H9 (cell line): ENCODE measurements around the gene SYT2. TPM values are rescaled to one million over a fixed set of nuclear protein-coding genes. Genes with fewer than 3 reads are reported as not detected.

Experiments
- DNase-seq: peaks from one replicate; pipeline ENCODE4 v3.0.0-alpha.2; 2017
- H2AFZ ChIP-seq: one replicate; pipeline ENCODE4 v1.6.1; 2013; ENCODE audit warnings: mild to moderate bottlenecking, low read length, control low read depth, moderate library complexity
- H2AK5ac ChIP-seq: 2 replicates; pipeline ENCODE4 v1.6.1; 2013; ENCODE audit warnings: low read length, control low read depth, mixed read lengths; ENCODE audit not compliant: insufficient read length
- H2BK120ac ChIP-seq: one replicate; pipeline ENCODE4 v1.6.1; 2013; ENCODE audit warnings: low read depth, mild to moderate bottlenecking, low read length, control low read depth, inconsistent platforms; ENCODE audit not compliant: poor library complexity, severe bottlenecking
- H2BK12ac ChIP-seq: 2 replicates; pipeline ENCODE4 v1.6.1; 2013; ENCODE audit warnings: low read length, control low read depth, mixed read lengths, low read depth; ENCODE audit not compliant: insufficient read length
- H2BK15ac ChIP-seq: 2 replicates; pipeline ENCODE4 v1.6.1; 2013; ENCODE audit warnings: low read depth, low read length, control low read depth
- H2BK20ac ChIP-seq: one replicate; pipeline ENCODE4 v1.6.1; 2013; ENCODE audit warnings: low read depth, mild to moderate bottlenecking, low read length, control low read depth, inconsistent platforms; ENCODE audit not compliant: poor library complexity, severe bottlenecking
- H2BK5ac ChIP-seq: 2 replicates; pipeline ENCODE4 v1.6.1; 2013; ENCODE audit warnings: low read length, control low read depth, mixed read lengths; ENCODE audit not compliant: insufficient read length
- H3K14ac ChIP-seq: 2 replicates; pipeline ENCODE4 v1.6.1; 2013; ENCODE audit warnings: low read length, control low read depth; ENCODE audit not compliant: insufficient read depth
- H3K18ac ChIP-seq: 2 replicates; pipeline ENCODE4 v1.6.1; 2013; ENCODE audit warnings: low read depth, mild to moderate bottlenecking, mixed read lengths, low read length, control low read depth; ENCODE audit not compliant: insufficient read length
- H3K23ac ChIP-seq: 2 replicates; pipeline ENCODE4 v1.6.1; 2013; ENCODE audit warnings: low read length, control low read depth, mixed read lengths, low read depth; ENCODE audit not compliant: insufficient read length
- H3K23me2 ChIP-seq: 2 replicates; pipeline ENCODE4 v1.6.1; 2013; ENCODE audit warnings: low read depth, mild to moderate bottlenecking, mixed read lengths, low read length, control low read depth; ENCODE audit not compliant: insufficient read length, poor library complexity, severe bottlenecking
- H3K27ac ChIP-seq: 2 replicates; pipeline ENCODE4 v1.5.1; 2013; ENCODE audit warnings: low read length, control low read depth, mixed read lengths, low read depth; ENCODE audit not compliant: insufficient read length
- H3K27me3 ChIP-seq: 2 replicates; pipeline ENCODE4 v1.6.1; 2013; ENCODE audit warnings: low read length, control low read depth, inconsistent platforms; ENCODE audit not compliant: insufficient read depth
- H3K4ac ChIP-seq: 2 replicates; pipeline ENCODE4 v1.6.1; 2013; ENCODE audit warnings: low read depth, mild to moderate bottlenecking, control low read depth, inconsistent platforms, low read length, moderate library complexity
- H3K4me1 ChIP-seq: 2 replicates; pipeline ENCODE4 v1.6.1; 2013; ENCODE audit warnings: low read length, control low read depth, inconsistent platforms; ENCODE audit not compliant: insufficient read depth
- H3K4me2 ChIP-seq: 2 replicates; pipeline ENCODE4 v1.6.1; 2013; ENCODE audit warnings: low read length, control low read depth, mixed read lengths; ENCODE audit not compliant: insufficient read length, insufficient read depth
- H3K56ac ChIP-seq: 2 replicates; pipeline ENCODE4 v1.6.1; 2013; ENCODE audit warnings: low read depth, mild to moderate bottlenecking, mixed read lengths, low read length, control low read depth; ENCODE audit not compliant: insufficient read length
- H3K79me1 ChIP-seq: 2 replicates; pipeline ENCODE4 v1.6.1; 2013; ENCODE audit warnings: low read depth, mild to moderate bottlenecking, moderate library complexity, low read length, control low read depth, inconsistent platforms; ENCODE audit not compliant: insufficient read depth, poor library complexity, severe bottlenecking
- H3K79me2 ChIP-seq: 2 replicates; pipeline ENCODE4 v1.6.1; 2013; ENCODE audit warnings: low read length, control low read depth, inconsistent platforms; ENCODE audit not compliant: insufficient read depth
- H3K9ac ChIP-seq: 2 replicates; pipeline ENCODE4 v1.6.1; 2013; ENCODE audit warnings: low read length, control low read depth, mixed read lengths; ENCODE audit not compliant: insufficient read length; ENCODE audit errors: extremely low read depth
- H3K9me3 ChIP-seq: one replicate; pipeline ENCODE4 v1.6.1; 2013; ENCODE audit warnings: low read depth, low read length, inconsistent platforms; ENCODE audit not compliant: control insufficient read depth
- H3T11ph ChIP-seq: one replicate; pipeline ENCODE4 v1.6.1; 2013; ENCODE audit warnings: mild to moderate bottlenecking, low read length, control low read depth, inconsistent platforms
- H4K20me1 ChIP-seq: one replicate; pipeline ENCODE4 v1.6.1; 2013; ENCODE audit not compliant: control insufficient read depth, insufficient read length, insufficient read depth
- H4K5ac ChIP-seq: 2 replicates; pipeline ENCODE4 v1.6.1; 2013; ENCODE audit warnings: low read depth, mild to moderate bottlenecking, mixed read lengths, low read length, control low read depth; ENCODE audit not compliant: insufficient read length
- H4K8ac ChIP-seq: replicated peaks from 2 replicates; pipeline ENCODE4 v1.6.1; 2013; ENCODE audit warnings: low read length, control low read depth, mixed read lengths, low read depth; ENCODE audit not compliant: insufficient read length
- H4K91ac ChIP-seq: 2 replicates; pipeline ENCODE4 v1.6.1; 2013; ENCODE audit warnings: low read depth, mild to moderate bottlenecking, moderate library complexity, mixed read lengths, low read length, control low read depth; ENCODE audit not compliant: insufficient read length
- H3K27ac Mint-ChIP-seq, 3 experiments: 2 replicates in 2 of 3; 3 replicates in 1 of 3; pipeline ENCODE4 v1.8.0; 2020 to 2021; ENCODE audit warnings: mixed read lengths in 3 of 3, mild to moderate bottlenecking in 1 of 3, moderate library complexity in 1 of 3
- H3K27me3 Mint-ChIP-seq: 2 replicates; pipeline ENCODE4 v1.8.0; 2021; ENCODE audit warnings: low read depth, mild to moderate bottlenecking, moderate library complexity, mixed read lengths
- H3K36me3 Mint-ChIP-seq, 3 experiments: 2 replicates in 2 of 3; 3 replicates in 1 of 3; pipeline ENCODE4 v1.8.0; 2020 to 2021; ENCODE audit warnings: low read depth in 3 of 3, mixed read lengths in 3 of 3; ENCODE audit not compliant: insufficient read depth in 1 of 3
- H3K4me1 Mint-ChIP-seq, 2 experiments: 2 replicates each; pipeline ENCODE4 v1.8.0; 2020; ENCODE audit warnings: mixed read lengths in 2 of 2
- H3K4me3 Mint-ChIP-seq, 2 experiments: 2 replicates in 1 of 2; 3 replicates in 1 of 2; pipeline ENCODE4 v1.8.0; 2020 to 2021; ENCODE audit warnings: mild to moderate bottlenecking in 2 of 2, mixed read lengths in 2 of 2, moderate library complexity in 1 of 2
- H3K9me3 Mint-ChIP-seq, 2 experiments: 2 replicates in 1 of 2; 3 replicates in 1 of 2; pipeline ENCODE4 v1.8.0; 2020; ENCODE audit warnings: mild to moderate bottlenecking in 2 of 2, mixed read lengths in 2 of 2, moderate library complexity in 1 of 2
- WGBS: extraction: QIAGEN DNeasy Blood & Tissue Kit; methylation state at CpG from one replicate; pipeline ENCODE4 v1.1.7; 2013; ENCODE audit warnings: missing lambda C conversion rate, low lambda C conversion rate, mixed read lengths; ENCODE audit not compliant: insufficient read length; ENCODE audit errors: extremely low coverage; 5-methylcytosine and 5-hydroxymethylcytosine counted together
- total RNA-seq: library from RNA; stranded (reverse); gene quantifications from 2 replicates; pipeline ENCODE4 v1.2.1, GENCODE V29; 2021
- TF ChIP-seq, protein P1 (sequence below): fragments of 200-600 bp; sonication (generic); conservative IDR thresholded peaks from 3 replicates; pipeline ENCODE4 v1.8.0; 2021; ENCODE audit warnings: antibody characterized with exemption, mild to moderate bottlenecking

The SYT2 gene
- total RNA-seq, 1 experiment from 2014 or later, result 3.3 TPM

DNA sequence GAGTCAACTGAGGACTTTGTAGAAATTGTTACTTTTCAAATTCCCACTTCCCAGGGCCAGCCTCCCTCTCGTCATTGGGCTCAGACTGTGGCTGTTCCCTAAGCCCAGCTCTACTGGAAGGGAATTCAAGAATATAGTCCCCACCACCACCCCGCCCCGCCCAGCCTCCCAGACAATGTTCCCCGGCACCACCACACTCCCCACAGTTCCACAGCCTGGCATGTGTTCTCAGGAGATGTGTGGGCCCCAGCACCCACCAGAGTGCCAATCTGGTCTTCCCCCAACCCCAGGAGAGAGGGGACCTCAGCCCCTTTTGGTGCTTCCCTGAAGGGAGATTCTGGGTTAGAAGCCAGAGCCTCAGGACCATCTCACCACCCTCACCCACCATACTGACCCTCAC, 120.1 kb downstream of the SYT2 start:
- Histone ChIP-seq H2BK15ac (no peak overlapping the region), H4K20me1 (no peaks in the 10 kb centered on the region), H3K79me1 (no peaks in the 10 kb centered on the region), H4K8ac (no peak overlapping the region), H3K14ac (no peak overlapping the region), H3K4me1 (no peaks in the 10 kb centered on the region), H2AK5ac (no peak overlapping the region), H3K9me3 (no peaks in the 10 kb centered on the region), H4K91ac (no peak overlapping the region), H3K9ac (no peak overlapping the region), H3K56ac (no peak overlapping the region), H2BK12ac (no peak overlapping the region), H3K18ac (no peak overlapping the region), H3K4me2 (no peak overlapping the region), H3K23ac (no peak overlapping the region), H2BK120ac (no peak overlapping the region), H3K27ac (no peak overlapping the region), H2AFZ (no peak overlapping the region), H3K79me2 (no peaks in the 10 kb centered on the region), H3K4ac (no peak overlapping the region), H3K27me3 (no peaks in the 10 kb centered on the region), H4K5ac (no peak overlapping the region), H2BK20ac (no peak overlapping the region), H2BK5ac (no peak overlapping the region), H3K23me2 (no peaks in the 10 kb centered on the region), H3T11ph (no peak overlapping the region)
- H3K27me3 Mint-ChIP-seq, result peaks cover 3% of the 10 kb centered on the region
- WGBS, result no CpG with 5 or more reads among the region's 4 CpGs
- TF ChIP-seq, protein P1, sequence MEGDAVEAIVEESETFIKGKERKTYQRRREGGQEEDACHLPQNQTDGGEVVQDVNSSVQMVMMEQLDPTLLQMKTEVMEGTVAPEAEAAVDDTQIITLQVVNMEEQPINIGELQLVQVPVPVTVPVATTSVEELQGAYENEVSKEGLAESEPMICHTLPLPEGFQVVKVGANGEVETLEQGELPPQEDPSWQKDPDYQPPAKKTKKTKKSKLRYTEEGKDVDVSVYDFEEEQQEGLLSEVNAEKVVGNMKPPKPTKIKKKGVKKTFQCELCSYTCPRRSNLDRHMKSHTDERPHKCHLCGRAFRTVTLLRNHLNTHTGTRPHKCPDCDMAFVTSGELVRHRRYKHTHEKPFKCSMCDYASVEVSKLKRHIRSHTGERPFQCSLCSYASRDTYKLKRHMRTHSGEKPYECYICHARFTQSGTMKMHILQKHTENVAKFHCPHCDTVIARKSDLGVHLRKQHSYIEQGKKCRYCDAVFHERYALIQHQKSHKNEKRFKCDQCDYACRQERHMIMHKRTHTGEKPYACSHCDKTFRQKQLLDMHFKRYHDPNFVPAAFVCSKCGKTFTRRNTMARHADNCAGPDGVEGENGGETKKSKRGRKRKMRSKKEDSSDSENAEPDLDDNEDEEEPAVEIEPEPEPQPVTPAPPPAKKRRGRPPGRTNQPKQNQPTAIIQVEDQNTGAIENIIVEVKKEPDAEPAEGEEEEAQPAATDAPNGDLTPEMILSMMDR, result no peak
- no peak overlapping the region for H3K4me3 Mint-ChIP-seq
- H3K4me1 Mint-ChIP-seq, result peaks cover 2 to 15% of the 10 kb centered on the region in 2 experiments; a peak in 3 of 4 replicates
- H3K27ac Mint-ChIP-seq, result no peak overlapping the region
- H3K9me3 Mint-ChIP-seq, result no peaks in the 10 kb centered on the region
- DNase-seq, result no peak
- no peaks in the 10 kb centered on the region for H3K36me3 Mint-ChIP-seq
